ENCODE results near the gene UBR3.

UBR3 gene

GRCh38 chr2:170009209-170009608 lies 182.0 kb downstream of the UBR3 start:
- no peak for DNase-seq

- no peak for DNase-seq
Observed at GRCh38 chr2:170012773-170013172, 185.5 kb downstream of the UBR3 start.

GRCh38 chr2:170013802-170014551 lies 186.7 kb downstream of the UBR3 start:
- no peak for DNase-seq

- no peak for DNase-seq
Observed at GRCh38 chr2:170014769-170015168, 187.5 kb downstream of the UBR3 start.

- DNase-seq, result no peak
Observed at GRCh38 chr2:170017860-170018532, 190.7 kb downstream of the UBR3 start.

- no peak for DNase-seq
Observed at GRCh38 chr2:170019060-170019805, 192.0 kb downstream of the UBR3 start.

- no peak for DNase-seq
Observed at GRCh38 chr2:170020777-170021176, 193.5 kb downstream of the UBR3 start.

GRCh38 chr2:170022692-170023091 lies 195.4 kb downstream of the UBR3 start:
- DNase-seq, result no peak

GRCh38 chr2:170024721-170025120 lies 197.5 kb downstream of the UBR3 start:
- no peak for DNase-seq

GRCh38 chr2:170025223-170025622 lies 198.0 kb downstream of the UBR3 start:
- DNase-seq, result no peak

- no peak for DNase-seq
Observed at GRCh38 chr2:170026361-170026760, 199.1 kb downstream of the UBR3 start.

- DNase-seq, result no peak
Observed at GRCh38 chr2:170029551-170029950, 202.3 kb downstream of the UBR3 start.

- no peak for DNase-seq
Observed at GRCh38 chr2:170030040-170030439, 202.8 kb downstream of the UBR3 start.

- DNase-seq, result no peak
Observed at GRCh38 chr2:170031288-170031687, 204.0 kb downstream of the UBR3 start.

GRCh38 chr2:170034596-170034995 lies 207.3 kb downstream of the UBR3 start:
- no peak for DNase-seq

GRCh38 chr2:170038734-170039133 lies 211.5 kb downstream of the UBR3 start:
- no peak for DNase-seq

GRCh38 chr2:170039401-170040172 lies 212.3 kb downstream of the UBR3 start:
- DNase-seq, result no peak

GRCh38 chr2:170044751-170045478 lies 217.7 kb downstream of the UBR3 start:
- DNase-seq, result no peak

GRCh38 chr2:170047331-170048065 lies 220.2 kb downstream of the UBR3 start:
- no peak for DNase-seq

GRCh38 chr2:170052151-170052550 lies 224.9 kb downstream of the UBR3 start:
- DNase-seq, result no peak

- no peak for DNase-seq
Observed at GRCh38 chr2:170054997-170055396, 227.7 kb downstream of the UBR3 start.

GRCh38 chr2:170056900-170057299 lies 229.6 kb downstream of the UBR3 start:
- no peak for DNase-seq
